GM23338 (cell line): Measurements from ENCODE around the gene LARGE1. TPM values are rescaled to one million over a fixed set of nuclear protein-coding genes. Genes with fewer than 3 reads are reported as not detected.

Experiments used
- ATAC-seq: fragments of 200-7000 bp; cut with Tn5 transposase; 3 replicates; pipeline ENCODE4 v1.9.1; 2020
- DNase-seq: peaks from one replicate; pipeline ENCODE4 v3.0.0-alpha.2; 2015; ENCODE audit warnings: low spot score
- H2AFZ ChIP-seq: fragments of 200-600 bp; sonication (generic); 2 replicates; pipeline ENCODE4 v1.8.0; 2016; ENCODE audit warnings: antibody characterized with exemption, mild to moderate bottlenecking, moderate library complexity
- H3F3A ChIP-seq: fragments of 200-600 bp; sonication (generic); replicated peaks from 2 replicates; pipeline ENCODE4 v1.8.0; 2017; ENCODE audit warnings: antibody characterized with exemption, mixed run types, low read depth
- H3K27ac ChIP-seq: fragments of 200-600 bp; sonication (generic); 2 replicates; pipeline ENCODE4 v1.6.1; 2016; ENCODE audit warnings: low read depth
- H3K27me3 ChIP-seq: fragments of 200-600 bp; sonication (generic); 2 replicates; pipeline ENCODE4 v1.8.0; 2016; ENCODE audit warnings: mild to moderate bottlenecking, mixed run types, moderate library complexity; ENCODE audit not compliant: insufficient read depth
- H3K36me3 ChIP-seq: fragments of 200-600 bp; sonication (generic); 2 replicates; pipeline ENCODE4 v1.8.0; 2016; ENCODE audit warnings: mild to moderate bottlenecking; ENCODE audit not compliant: insufficient read depth
- H3K4me1 ChIP-seq: fragments of 200-600 bp; sonication (generic); 2 replicates; pipeline ENCODE4 v1.8.0; 2016; ENCODE audit warnings: mild to moderate bottlenecking, moderate library complexity; ENCODE audit not compliant: insufficient read depth
- H3K4me2 ChIP-seq: fragments of 200-600 bp; sonication (generic); 2 replicates; pipeline ENCODE4 v1.7.1; 2017; ENCODE audit warnings: mixed run types
- H3K4me3 ChIP-seq: fragments of 200-600 bp; sonication (generic); 2 replicates; pipeline ENCODE4 v1.6.1; 2016; ENCODE audit warnings: mixed run types
- H3K79me2 ChIP-seq: fragments of 200-600 bp; sonication (generic); replicated peaks from 2 replicates; pipeline ENCODE4 v1.8.0; 2017; ENCODE audit warnings: mild to moderate bottlenecking; ENCODE audit not compliant: insufficient read depth
- H3K9me2 ChIP-seq: fragments of 200-600 bp; sonication (generic); 2 replicates; pipeline ENCODE4 v1.8.0; 2017; ENCODE audit not compliant: insufficient read depth
- H4K20me1 ChIP-seq: fragments of 200-600 bp; sonication (generic); replicated peaks from 2 replicates; pipeline ENCODE4 v1.8.0; 2017; ENCODE audit warnings: mild to moderate bottlenecking; ENCODE audit not compliant: insufficient read depth
- H3K27ac Mint-ChIP-seq: 2 replicates; pipeline ENCODE4 v1.8.0; 2020; ENCODE audit warnings: inconsistent platforms, mild to moderate bottlenecking, moderate library complexity, mixed read lengths
- H3K27me3 Mint-ChIP-seq: 3 replicates; pipeline ENCODE4 v1.8.0; 2022; ENCODE audit warnings: low read depth, mild to moderate bottlenecking, moderate library complexity, mixed read lengths, inconsistent platforms; ENCODE audit not compliant: insufficient read depth, poor library complexity
- H3K36me3 Mint-ChIP-seq: 3 replicates; pipeline ENCODE4 v1.8.0; 2021; ENCODE audit warnings: low read depth, mild to moderate bottlenecking, inconsistent platforms, moderate library complexity, mixed read lengths
- H3K4me1 Mint-ChIP-seq: 3 replicates; pipeline ENCODE4 v1.8.0; 2020; ENCODE audit warnings: mild to moderate bottlenecking, inconsistent platforms, mixed read lengths
- H3K4me3 Mint-ChIP-seq: 3 replicates; pipeline ENCODE4 v1.8.0; 2021; ENCODE audit warnings: moderate library complexity, mild to moderate bottlenecking, inconsistent platforms, mixed read lengths
- H3K9me3 Mint-ChIP-seq: 3 replicates; pipeline ENCODE4 v1.8.0; 2020; ENCODE audit warnings: moderate library complexity, mild to moderate bottlenecking, inconsistent platforms, mixed read lengths
- CREB1 ChIP-seq: fragments of 250-450 bp; sonication (Bioruptor Pico); IDR thresholded peaks from 2 replicates; pipeline ENCODE4 v1.5.0; 2020; ENCODE audit warnings: low read depth, mild to moderate bottlenecking, moderate library complexity
- CTCF ChIP-seq, 2 experiments: fragments of 200-600 bp in 1 of 2; sonication (generic) in 1 of 2; conservative IDR thresholded peaks; 2 replicates each; pipeline versions ENCODE4 v1.5.1 to v1.6.1; 2016 to 2017; ENCODE audit warnings: antibody characterized with exemption in 2 of 2, low read depth in 2 of 2, mild to moderate bottlenecking in 2 of 2, moderate library complexity in 1 of 2
- ETS1 ChIP-seq: IDR thresholded peaks from 2 replicates; pipeline ENCODE4 v1.6.1; 2016; ENCODE audit warnings: antibody characterized with exemption
- EZH2 ChIP-seq: fragments of 200-600 bp; sonication (generic); IDR thresholded peaks from one replicate; pipeline ENCODE4 v1.8.0; 2017; ENCODE audit warnings: antibody characterized with exemption, mild to moderate bottlenecking, low read depth; ENCODE audit not compliant: unreplicated experiment
- JUNB ChIP-seq: IDR thresholded peaks from one replicate; pipeline ENCODE4 v1.6.1; 2016; ENCODE audit warnings: antibody characterized with exemption; ENCODE audit not compliant: unreplicated experiment
- NANOG ChIP-seq: IDR thresholded peaks from 2 replicates; pipeline ENCODE4 v1.6.1; 2016; ENCODE audit warnings: antibody characterized with exemption, borderline replicate concordance
- POLR2AphosphoS5 ChIP-seq: IDR thresholded peaks from 2 replicates; pipeline ENCODE4 v1.6.1; 2016; ENCODE audit warnings: antibody characterized with exemption, low read depth
- REST ChIP-seq: IDR thresholded peaks from one replicate; pipeline ENCODE4 v1.6.1; 2018; ENCODE audit warnings: antibody characterized with exemption; ENCODE audit not compliant: unreplicated experiment
- ZNF114 ChIP-seq: fragments of 250-450 bp; sonication (Bioruptor Pico); IDR thresholded peaks from 2 replicates; pipeline ENCODE4 v1.5.0; 2020; ENCODE audit warnings: mild to moderate bottlenecking, moderate library complexity
- ZNF331 ChIP-seq: fragments of 250-450 bp; sonication (Bioruptor Pico); IDR thresholded peaks from 2 replicates; pipeline ENCODE4 v1.5.0; 2020; ENCODE audit warnings: low read depth, mild to moderate bottlenecking, moderate library complexity
- polyA plus RNA-seq: library from polyadenylated mRNA; unstranded; fragments of >200 nt; fragmentation: Nextera tagmentation; extraction: Ambion mirVana; gene quantifications from 2 replicates; pipeline ENCODE4 v1.2.1, GENCODE V29; 2016
- total RNA-seq: library from RNA; depleted of rRNA; stranded (reverse); fragments of >200 nt; shearing (Covaris generic); gene quantifications from 2 replicates; pipeline ENCODE4 v1.2.3, GENCODE V29; 2014
- TF ChIP-seq, protein P1 (sequence below): fragments of 250-450 bp; sonication (Bioruptor Pico); IDR thresholded peaks from 2 replicates; pipeline ENCODE4 v1.5.0; 2020; ENCODE audit warnings: mild to moderate bottlenecking, moderate library complexity

Gene LARGE1
- total and polyA plus RNA-seq, 2 experiments from 2014 or later: 12.8 to 75.6 TPM

- Histone ChIP-seq H3K27ac (no peak overlapping the region), H3K4me2 (no peak overlapping the region), H3K4me3 (no peak overlapping the region), H3F3A (no peaks in the 10 kb centered on the region), H3K27me3 (no peaks in the 10 kb centered on the region), H3K9me2 (peaks cover 7% of the 10 kb centered on the region; the same call in 1 of the 2 replicates), H2AFZ (no peak overlapping the region), H3K79me2 (peaks cover 91% of the 10 kb centered on the region), H3K4me1 (peaks cover 11% of the 10 kb centered on the region), H4K20me1 (peaks cover 5% of the 10 kb centered on the region; the same call in 1 of the 2 replicates), H3K36me3 (no peaks in the 10 kb centered on the region)
- no peak for DNase-seq
- H3K4me3 Mint-ChIP-seq: no peak overlapping the region
- peaks cover 7% of the 10 kb centered on the region for H3K27me3 Mint-ChIP-seq
- H3K9me3 Mint-ChIP-seq: no peaks in the 10 kb centered on the region
- H3K36me3 Mint-ChIP-seq: peaks cover 46% of the 10 kb centered on the region
- H3K27ac Mint-ChIP-seq: no peak overlapping the region
- ATAC-seq: no peak
- H3K4me1 Mint-ChIP-seq: peaks cover 37% of the 10 kb centered on the region
- TF ChIP-seq POLR2AphosphoS5 (no peak), ZNF331 (CRISPR knock-in tag) (no peak), ETS1 (no peak), CTCF (conservative IDR thresholded peaks at IDR 0.05; ENCODE audit: low read depth in 2 of 2) (no peak), JUNB (no peak), ZNF114 (CRISPR knock-in tag) (no peak), EZH2 (no peak), CREB1 (no peak), NANOG (no peak), REST (no peak)
- TF ChIP-seq, protein P1, sequence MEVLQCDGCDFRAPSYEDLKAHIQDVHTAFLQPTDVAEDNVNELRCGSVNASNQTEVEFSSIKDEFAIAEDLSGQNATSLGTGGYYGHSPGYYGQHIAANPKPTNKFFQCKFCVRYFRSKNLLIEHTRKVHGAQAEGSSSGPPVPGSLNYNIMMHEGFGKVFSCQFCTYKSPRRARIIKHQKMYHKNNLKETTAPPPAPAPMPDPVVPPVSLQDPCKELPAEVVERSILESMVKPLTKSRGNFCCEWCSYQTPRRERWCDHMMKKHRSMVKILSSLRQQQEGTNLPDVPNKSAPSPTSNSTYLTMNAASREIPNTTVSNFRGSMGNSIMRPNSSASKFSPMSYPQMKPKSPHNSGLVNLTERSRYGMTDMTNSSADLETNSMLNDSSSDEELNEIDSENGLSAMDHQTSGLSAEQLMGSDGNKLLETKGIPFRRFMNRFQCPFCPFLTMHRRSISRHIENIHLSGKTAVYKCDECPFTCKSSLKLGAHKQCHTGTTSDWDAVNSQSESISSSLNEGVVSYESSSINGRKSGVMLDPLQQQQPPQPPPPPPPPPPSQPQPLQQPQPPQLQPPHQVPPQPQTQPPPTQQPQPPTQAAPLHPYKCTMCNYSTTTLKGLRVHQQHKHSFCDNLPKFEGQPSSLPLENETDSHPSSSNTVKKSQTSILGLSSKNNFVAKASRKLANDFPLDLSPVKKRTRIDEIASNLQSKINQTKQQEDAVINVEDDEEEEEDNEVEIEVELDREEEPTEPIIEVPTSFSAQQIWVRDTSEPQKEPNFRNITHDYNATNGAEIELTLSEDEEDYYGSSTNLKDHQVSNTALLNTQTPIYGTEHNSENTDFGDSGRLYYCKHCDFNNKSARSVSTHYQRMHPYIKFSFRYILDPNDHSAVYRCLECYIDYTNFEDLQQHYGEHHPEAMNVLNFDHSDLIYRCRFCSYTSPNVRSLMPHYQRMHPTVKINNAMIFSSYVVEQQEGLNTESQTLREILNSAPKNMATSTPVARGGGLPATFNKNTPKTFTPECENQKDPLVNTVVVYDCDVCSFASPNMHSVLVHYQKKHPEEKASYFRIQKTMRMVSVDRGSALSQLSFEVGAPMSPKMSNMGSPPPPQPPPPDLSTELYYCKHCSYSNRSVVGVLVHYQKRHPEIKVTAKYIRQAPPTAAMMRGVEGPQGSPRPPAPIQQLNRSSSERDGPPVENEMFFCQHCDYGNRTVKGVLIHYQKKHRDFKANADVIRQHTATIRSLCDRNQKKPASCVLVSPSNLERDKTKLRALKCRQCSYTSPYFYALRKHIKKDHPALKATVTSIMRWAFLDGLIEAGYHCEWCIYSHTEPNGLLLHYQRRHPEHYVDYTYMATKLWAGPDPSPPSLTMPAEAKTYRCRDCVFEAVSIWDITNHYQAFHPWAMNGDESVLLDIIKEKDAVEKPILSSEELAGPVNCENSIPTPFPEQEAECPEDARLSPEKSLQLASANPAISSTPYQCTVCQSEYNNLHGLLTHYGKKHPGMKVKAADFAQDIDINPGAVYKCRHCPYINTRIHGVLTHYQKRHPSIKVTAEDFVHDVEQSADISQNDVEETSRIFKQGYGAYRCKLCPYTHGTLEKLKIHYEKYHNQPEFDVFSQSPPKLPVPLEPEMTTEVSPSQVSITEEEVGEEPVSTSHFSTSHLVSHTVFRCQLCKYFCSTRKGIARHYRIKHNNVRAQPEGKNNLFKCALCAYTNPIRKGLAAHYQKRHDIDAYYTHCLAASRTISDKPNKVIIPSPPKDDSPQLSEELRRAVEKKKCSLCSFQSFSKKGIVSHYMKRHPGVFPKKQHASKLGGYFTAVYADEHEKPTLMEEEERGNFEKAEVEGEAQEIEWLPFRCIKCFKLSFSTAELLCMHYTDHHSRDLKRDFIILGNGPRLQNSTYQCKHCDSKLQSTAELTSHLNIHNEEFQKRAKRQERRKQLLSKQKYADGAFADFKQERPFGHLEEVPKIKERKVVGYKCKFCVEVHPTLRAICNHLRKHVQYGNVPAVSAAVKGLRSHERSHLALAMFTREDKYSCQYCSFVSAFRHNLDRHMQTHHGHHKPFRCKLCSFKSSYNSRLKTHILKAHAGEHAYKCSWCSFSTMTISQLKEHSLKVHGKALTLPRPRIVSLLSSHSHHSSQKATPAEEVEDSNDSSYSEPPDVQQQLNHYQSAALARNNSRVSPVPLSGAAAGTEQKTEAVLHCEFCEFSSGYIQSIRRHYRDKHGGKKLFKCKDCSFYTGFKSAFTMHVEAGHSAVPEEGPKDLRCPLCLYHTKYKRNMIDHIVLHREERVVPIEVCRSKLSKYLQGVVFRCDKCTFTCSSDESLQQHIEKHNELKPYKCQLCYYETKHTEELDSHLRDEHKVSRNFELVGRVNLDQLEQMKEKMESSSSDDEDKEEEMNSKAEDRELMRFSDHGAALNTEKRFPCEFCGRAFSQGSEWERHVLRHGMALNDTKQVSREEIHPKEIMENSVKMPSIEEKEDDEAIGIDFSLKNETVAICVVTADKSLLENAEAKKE (CRISPR knock-in tag): no peak
These were observed 260.8 kb downstream of the LARGE1 start for GRCh38 chr22:33659448-33659847.
